K562 (cell line): Measurements from ENCODE around the gene FDX2. TPM values are rescaled to one million over a fixed set of nuclear protein-coding genes. Genes with fewer than 3 reads are reported as not detected.

ENCODE experiments used
- ARNT ChIP-seq, 2 experiments: fragments of 450-650 bp; IDR thresholded peaks; 2 replicates each; pipeline ENCODE4 v1.6.1; 2016; ENCODE audit warnings: mild to moderate bottlenecking in 1 of 2
- BCL6 ChIP-seq: fragments of 250-450 bp; sonication (Bioruptor Pico); IDR thresholded peaks from 2 replicates; pipeline ENCODE4 v1.4.0; 2020
- CBX2 ChIP-seq: fragments of 200-600 bp; sonication (generic); IDR thresholded peaks from one replicate; pipeline ENCODE4 v1.6.1; 2012; ENCODE audit warnings: mild to moderate bottlenecking, low read length, inconsistent platforms; ENCODE audit not compliant: insufficient read depth, poor library complexity, severe bottlenecking
- CSDE1 ChIP-seq, 2 experiments: fragments of 450-650 bp; IDR thresholded peaks; 2 replicates each; pipeline ENCODE4 v1.6.1; 2016; ENCODE audit warnings: mild to moderate bottlenecking in 1 of 2
- DNMT1 ChIP-seq: fragments of 450-650 bp; IDR thresholded peaks from 2 replicates; pipeline ENCODE4 v1.6.1; 2016; ENCODE audit warnings: antibody characterized with exemption, mild to moderate bottlenecking
- FOXJ2 ChIP-seq: fragments of 200-800 bp; sonication (Bioruptor generic); IDR thresholded peaks from 2 replicates; pipeline ENCODE4 v1.6.1; 2016; ENCODE audit warnings: missing genetic modification characterization, missing compliant biosample characterization
- GTF2E2 ChIP-seq: fragments of 200-800 bp; sonication (Bioruptor generic); IDR thresholded peaks from 2 replicates; pipeline ENCODE4 v1.6.1; 2016; ENCODE audit warnings: missing genetic modification characterization, missing compliant biosample characterization
- PTTG1 ChIP-seq: fragments of 450-650 bp; IDR thresholded peaks from 2 replicates; pipeline ENCODE4 v1.6.1; 2016; ENCODE audit warnings: low read depth, mild to moderate bottlenecking, missing genetic modification characterization, missing compliant biosample characterization
- TARDBP ChIP-seq: fragments of 450-650 bp; IDR thresholded peaks from 2 replicates; pipeline ENCODE4 v1.6.1; 2016
- TFAM ChIP-seq: fragments of 250-450 bp; sonication (Bioruptor Pico); conservative IDR thresholded peaks from 2 replicates; pipeline ENCODE4 v1.5.0; 2021; ENCODE audit warnings: mild to moderate bottlenecking, moderate library complexity
- ZNF668 ChIP-seq: fragments of 250-450 bp; sonication (Bioruptor Pico); IDR thresholded peaks from 2 replicates; pipeline ENCODE4 v1.8.0; 2022; ENCODE audit warnings: mild to moderate bottlenecking, inconsistent platforms
- ZNF79 ChIP-seq: fragments of 250-450 bp; sonication (Bioruptor Pico); IDR thresholded peaks from 2 replicates; pipeline ENCODE4 v1.4.0; 2020; ENCODE audit warnings: low read depth, mild to moderate bottlenecking, moderate library complexity
- ZSCAN32 ChIP-seq: fragments of 450-650 bp; formaldehyde crosslinking; IDR thresholded peaks from 2 replicates; pipeline ENCODE4 v1.4.0; 2020; ENCODE audit warnings: mild to moderate bottlenecking, moderate library complexity
- polyA plus RNA-seq, 8 experiments: library from polyadenylated mRNA; depleted of rRNA in 4 of 8; stranded (reverse) in 5 of 8; unstranded in 3 of 8; fragments of >200 nt; fragmentation: Nextera tagmentation in 2 of 8; fragmentation: Illumina TruSeq in 1 of 8; extraction: Ambion mirVana in 2 of 8; extraction: Trizol in 1 of 8; gene quantifications; 2 replicates each; pipeline versions ENCODE4 v1.2.1 to v1.2.3, GENCODE V29; 2011 to 2014; ENCODE audit warnings: inconsistent platforms in 1 of 8, missing spikeins in 1 of 8
- total RNA-seq, 7 experiments: library from RNA; depleted of rRNA in 6 of 7; stranded (reverse); fragments of >200 nt in 6 of 7; fragmentation: Illumina TruSeq in 2 of 7; extraction: Trizol in 2 of 7; gene quantifications; 2 replicates each; pipeline versions ENCODE4 v1.2.1 to v1.2.3, GENCODE V29; 2011 to 2021; ENCODE audit warnings: low replicate concordance in 1 of 7
- TF ChIP-seq, protein P1 (sequence below): fragments of 150-350 bp; IDR thresholded peaks from 2 replicates; pipeline ENCODE4 v1.6.1; 2014; ENCODE audit warnings: low read depth, mild to moderate bottlenecking, low read length, borderline replicate concordance
- TF ChIP-seq, protein P2 (sequence below): fragments of 200-600 bp; sonication (generic); IDR thresholded peaks from one replicate; pipeline ENCODE4 v1.6.1; 2012; ENCODE audit warnings: mild to moderate bottlenecking, low read depth, low read length, inconsistent platforms

The FDX2 gene
- total and polyA plus RNA-seq, 9 of the 15 experiments (the other 6 are each of a cell fraction or from before 2014, with no cell fraction given) = 2.5 to 49.8 (median 29.7) TPM

DNA sequence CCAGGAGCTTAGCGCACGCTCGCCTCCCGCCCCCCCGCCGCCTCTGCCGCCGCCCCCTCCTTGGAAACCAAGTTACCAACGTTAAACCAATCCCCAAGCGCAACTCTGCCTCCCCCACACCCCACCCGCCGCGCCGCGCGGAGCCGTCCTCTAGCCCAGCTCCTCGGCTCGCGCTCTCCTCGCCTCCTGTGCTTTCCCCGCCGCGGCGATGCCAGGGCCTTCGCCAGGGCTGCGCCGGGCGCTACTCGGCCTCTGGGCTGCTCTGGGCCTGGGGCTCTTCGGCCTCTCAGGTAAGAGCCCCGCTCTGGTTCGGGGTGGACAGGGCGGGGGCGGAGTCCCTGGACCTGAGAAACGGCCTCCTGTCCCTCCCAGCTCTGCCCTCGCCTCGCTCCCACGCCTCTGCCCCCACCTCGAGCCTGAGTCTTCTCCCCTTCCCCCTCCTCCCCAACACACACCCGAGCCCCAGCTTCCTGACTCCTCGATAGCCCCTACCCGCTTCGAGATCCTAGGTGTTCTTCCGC, 25.9 kb downstream of the FDX2 start, which contains the start of gene ICAM5 (continued):
- TF ChIP-seq, protein P1, sequence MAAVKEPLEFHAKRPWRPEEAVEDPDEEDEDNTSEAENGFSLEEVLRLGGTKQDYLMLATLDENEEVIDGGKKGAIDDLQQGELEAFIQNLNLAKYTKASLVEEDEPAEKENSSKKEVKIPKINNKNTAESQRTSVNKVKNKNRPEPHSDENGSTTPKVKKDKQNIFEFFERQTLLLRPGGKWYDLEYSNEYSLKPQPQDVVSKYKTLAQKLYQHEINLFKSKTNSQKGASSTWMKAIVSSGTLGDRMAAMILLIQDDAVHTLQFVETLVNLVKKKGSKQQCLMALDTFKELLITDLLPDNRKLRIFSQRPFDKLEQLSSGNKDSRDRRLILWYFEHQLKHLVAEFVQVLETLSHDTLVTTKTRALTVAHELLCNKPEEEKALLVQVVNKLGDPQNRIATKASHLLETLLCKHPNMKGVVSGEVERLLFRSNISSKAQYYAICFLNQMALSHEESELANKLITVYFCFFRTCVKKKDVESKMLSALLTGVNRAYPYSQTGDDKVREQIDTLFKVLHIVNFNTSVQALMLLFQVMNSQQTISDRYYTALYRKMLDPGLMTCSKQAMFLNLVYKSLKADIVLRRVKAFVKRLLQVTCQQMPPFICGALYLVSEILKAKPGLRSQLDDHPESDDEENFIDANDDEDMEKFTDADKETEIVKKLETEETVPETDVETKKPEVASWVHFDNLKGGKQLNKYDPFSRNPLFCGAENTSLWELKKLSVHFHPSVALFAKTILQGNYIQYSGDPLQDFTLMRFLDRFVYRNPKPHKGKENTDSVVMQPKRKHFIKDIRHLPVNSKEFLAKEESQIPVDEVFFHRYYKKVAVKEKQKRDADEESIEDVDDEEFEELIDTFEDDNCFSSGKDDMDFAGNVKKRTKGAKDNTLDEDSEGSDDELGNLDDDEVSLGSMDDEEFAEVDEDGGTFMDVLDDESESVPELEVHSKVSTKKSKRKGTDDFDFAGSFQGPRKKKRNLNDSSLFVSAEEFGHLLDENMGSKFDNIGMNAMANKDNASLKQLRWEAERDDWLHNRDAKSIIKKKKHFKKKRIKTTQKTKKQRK = no peak
- TF ChIP-seq GTF2E2 (no peak), CBX2 (no peak), ZNF79 (CRISPR knock-in tag) (no peak), ZSCAN32 (no peak), PTTG1 (no peak), CSDE1 (IDR thresholded peaks at IDR 0.05) (no peak; a peak in 1 of 4 replicates), ARNT (IDR thresholded peaks at IDR 0.05) (peak; percentile 14 to 20; a peak in 1 of 4 replicates), TARDBP (0 out of 2 replicates have a peak, but pooled peaks have one; percentile 41), TFAM (CRISPR knock-in tag) (no peak), DNMT1 (no peak), BCL6 (CRISPR knock-in tag) (no peak), FOXJ2 (no peak), ZNF668 (CRISPR knock-in tag) (no peak)
- TF ChIP-seq, protein P2, sequence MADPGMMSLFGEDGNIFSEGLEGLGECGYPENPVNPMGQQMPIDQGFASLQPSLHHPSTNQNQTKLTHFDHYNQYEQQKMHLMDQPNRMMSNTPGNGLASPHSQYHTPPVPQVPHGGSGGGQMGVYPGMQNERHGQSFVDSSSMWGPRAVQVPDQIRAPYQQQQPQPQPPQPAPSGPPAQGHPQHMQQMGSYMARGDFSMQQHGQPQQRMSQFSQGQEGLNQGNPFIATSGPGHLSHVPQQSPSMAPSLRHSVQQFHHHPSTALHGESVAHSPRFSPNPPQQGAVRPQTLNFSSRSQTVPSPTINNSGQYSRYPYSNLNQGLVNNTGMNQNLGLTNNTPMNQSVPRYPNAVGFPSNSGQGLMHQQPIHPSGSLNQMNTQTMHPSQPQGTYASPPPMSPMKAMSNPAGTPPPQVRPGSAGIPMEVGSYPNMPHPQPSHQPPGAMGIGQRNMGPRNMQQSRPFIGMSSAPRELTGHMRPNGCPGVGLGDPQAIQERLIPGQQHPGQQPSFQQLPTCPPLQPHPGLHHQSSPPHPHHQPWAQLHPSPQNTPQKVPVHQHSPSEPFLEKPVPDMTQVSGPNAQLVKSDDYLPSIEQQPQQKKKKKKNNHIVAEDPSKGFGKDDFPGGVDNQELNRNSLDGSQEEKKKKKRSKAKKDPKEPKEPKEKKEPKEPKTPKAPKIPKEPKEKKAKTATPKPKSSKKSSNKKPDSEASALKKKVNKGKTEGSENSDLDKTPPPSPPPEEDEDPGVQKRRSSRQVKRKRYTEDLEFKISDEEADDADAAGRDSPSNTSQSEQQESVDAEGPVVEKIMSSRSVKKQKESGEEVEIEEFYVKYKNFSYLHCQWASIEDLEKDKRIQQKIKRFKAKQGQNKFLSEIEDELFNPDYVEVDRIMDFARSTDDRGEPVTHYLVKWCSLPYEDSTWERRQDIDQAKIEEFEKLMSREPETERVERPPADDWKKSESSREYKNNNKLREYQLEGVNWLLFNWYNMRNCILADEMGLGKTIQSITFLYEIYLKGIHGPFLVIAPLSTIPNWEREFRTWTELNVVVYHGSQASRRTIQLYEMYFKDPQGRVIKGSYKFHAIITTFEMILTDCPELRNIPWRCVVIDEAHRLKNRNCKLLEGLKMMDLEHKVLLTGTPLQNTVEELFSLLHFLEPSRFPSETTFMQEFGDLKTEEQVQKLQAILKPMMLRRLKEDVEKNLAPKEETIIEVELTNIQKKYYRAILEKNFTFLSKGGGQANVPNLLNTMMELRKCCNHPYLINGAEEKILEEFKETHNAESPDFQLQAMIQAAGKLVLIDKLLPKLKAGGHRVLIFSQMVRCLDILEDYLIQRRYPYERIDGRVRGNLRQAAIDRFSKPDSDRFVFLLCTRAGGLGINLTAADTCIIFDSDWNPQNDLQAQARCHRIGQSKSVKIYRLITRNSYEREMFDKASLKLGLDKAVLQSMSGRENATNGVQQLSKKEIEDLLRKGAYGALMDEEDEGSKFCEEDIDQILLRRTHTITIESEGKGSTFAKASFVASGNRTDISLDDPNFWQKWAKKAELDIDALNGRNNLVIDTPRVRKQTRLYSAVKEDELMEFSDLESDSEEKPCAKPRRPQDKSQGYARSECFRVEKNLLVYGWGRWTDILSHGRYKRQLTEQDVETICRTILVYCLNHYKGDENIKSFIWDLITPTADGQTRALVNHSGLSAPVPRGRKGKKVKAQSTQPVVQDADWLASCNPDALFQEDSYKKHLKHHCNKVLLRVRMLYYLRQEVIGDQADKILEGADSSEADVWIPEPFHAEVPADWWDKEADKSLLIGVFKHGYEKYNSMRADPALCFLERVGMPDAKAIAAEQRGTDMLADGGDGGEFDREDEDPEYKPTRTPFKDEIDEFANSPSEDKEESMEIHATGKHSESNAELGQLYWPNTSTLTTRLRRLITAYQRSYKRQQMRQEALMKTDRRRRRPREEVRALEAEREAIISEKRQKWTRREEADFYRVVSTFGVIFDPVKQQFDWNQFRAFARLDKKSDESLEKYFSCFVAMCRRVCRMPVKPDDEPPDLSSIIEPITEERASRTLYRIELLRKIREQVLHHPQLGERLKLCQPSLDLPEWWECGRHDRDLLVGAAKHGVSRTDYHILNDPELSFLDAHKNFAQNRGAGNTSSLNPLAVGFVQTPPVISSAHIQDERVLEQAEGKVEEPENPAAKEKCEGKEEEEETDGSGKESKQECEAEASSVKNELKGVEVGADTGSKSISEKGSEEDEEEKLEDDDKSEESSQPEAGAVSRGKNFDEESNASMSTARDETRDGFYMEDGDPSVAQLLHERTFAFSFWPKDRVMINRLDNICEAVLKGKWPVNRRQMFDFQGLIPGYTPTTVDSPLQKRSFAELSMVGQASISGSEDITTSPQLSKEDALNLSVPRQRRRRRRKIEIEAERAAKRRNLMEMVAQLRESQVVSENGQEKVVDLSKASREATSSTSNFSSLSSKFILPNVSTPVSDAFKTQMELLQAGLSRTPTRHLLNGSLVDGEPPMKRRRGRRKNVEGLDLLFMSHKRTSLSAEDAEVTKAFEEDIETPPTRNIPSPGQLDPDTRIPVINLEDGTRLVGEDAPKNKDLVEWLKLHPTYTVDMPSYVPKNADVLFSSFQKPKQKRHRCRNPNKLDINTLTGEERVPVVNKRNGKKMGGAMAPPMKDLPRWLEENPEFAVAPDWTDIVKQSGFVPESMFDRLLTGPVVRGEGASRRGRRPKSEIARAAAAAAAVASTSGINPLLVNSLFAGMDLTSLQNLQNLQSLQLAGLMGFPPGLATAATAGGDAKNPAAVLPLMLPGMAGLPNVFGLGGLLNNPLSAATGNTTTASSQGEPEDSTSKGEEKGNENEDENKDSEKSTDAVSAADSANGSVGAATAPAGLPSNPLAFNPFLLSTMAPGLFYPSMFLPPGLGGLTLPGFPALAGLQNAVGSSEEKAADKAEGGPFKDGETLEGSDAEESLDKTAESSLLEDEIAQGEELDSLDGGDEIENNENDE = no peak
